WTC11 (cell line): Measurements from ENCODE around the gene TDRD15. TPM values are rescaled to one million over a fixed set of nuclear protein-coding genes. Genes with fewer than 3 reads are reported as not detected.

Source experiments
- ATAC-seq: fragments of 200-7000 bp; cut with Tn5 transposase; 2 replicates; pipeline ENCODE4 v1.10.0; 2021; ENCODE audit warnings: mild to moderate bottlenecking, moderate library complexity
- CTCF ChIA-PET: fragments of 300-600 bp; sonication (Branson Sonifier 250); formaldehyde crosslinking; loops from one replicate; lab custom pipeline; 2021; ENCODE audit warnings: antibody characterized with exemption; lab: Charles Lee
- POLR2A ChIA-PET: fragments of 350-600 bp; sonication (Branson Sonifier 250); formaldehyde crosslinking; loops from one replicate; lab custom pipeline; 2021; ENCODE audit warnings: antibody characterized with exemption; lab: Charles Lee
- DNase-seq: peaks from one replicate; pipeline ENCODE4 v3.0.0; 2021; ENCODE audit warnings: low spot score
- H3K27ac Mint-ChIP-seq: 2 replicates; pipeline ENCODE4 v1.8.0; 2021; ENCODE audit warnings: mixed read lengths
- H3K27me3 Mint-ChIP-seq: 2 replicates; pipeline ENCODE4 v1.8.0; 2021; ENCODE audit warnings: low read depth, mild to moderate bottlenecking, moderate library complexity, mixed read lengths
- H3K36me3 Mint-ChIP-seq: 2 replicates; pipeline ENCODE4 v1.8.0; 2021; ENCODE audit warnings: mixed read lengths
- H3K4me1 Mint-ChIP-seq: 2 replicates; pipeline ENCODE4 v1.8.0; 2022; ENCODE audit warnings: mixed read lengths
- H3K4me3 Mint-ChIP-seq: 2 replicates; pipeline ENCODE4 v1.8.0; 2021; ENCODE audit warnings: mild to moderate bottlenecking, moderate library complexity, mixed read lengths
- H3K9me3 Mint-ChIP-seq: 2 replicates; pipeline ENCODE4 v1.8.0; 2021; ENCODE audit warnings: mixed read lengths
- AR ChIP-seq: fragments of 250-450 bp; sonication (Bioruptor Pico); IDR thresholded peaks from 2 replicates; pipeline ENCODE4 v1.9.0; 2021; ENCODE audit warnings: mild to moderate bottlenecking
- ARID4B ChIP-seq: sonication (generic); formaldehyde crosslinking; IDR thresholded peaks from 2 replicates; pipeline ENCODE4 v1.8.0; 2023; ENCODE audit warnings: missing genetic modification reagents, mild to moderate bottlenecking, borderline replicate concordance
- JAZF1 ChIP-seq: fragments of 250-450 bp; sonication (Bioruptor Pico); IDR thresholded peaks from 2 replicates; pipeline ENCODE4 v1.9.0; 2021; ENCODE audit warnings: moderate library complexity, mild to moderate bottlenecking, inconsistent platforms
- JUN ChIP-seq: sonication (generic); formaldehyde crosslinking; IDR thresholded peaks from 2 replicates; pipeline ENCODE4 v1.8.0; 2023; ENCODE audit warnings: mild to moderate bottlenecking, missing genetic modification reagents
- KAT7 ChIP-seq: sonication (generic); formaldehyde crosslinking; IDR thresholded peaks from 2 replicates; pipeline ENCODE4 v1.8.1; 2023; ENCODE audit warnings: missing genetic modification reagents, mild to moderate bottlenecking, borderline replicate concordance
- PRDM15 ChIP-seq: sonication (generic); formaldehyde crosslinking; IDR thresholded peaks from 2 replicates; pipeline ENCODE4 v1.8.0; 2022; ENCODE audit warnings: missing genetic modification reagents
- SMAD4 ChIP-seq: sonication (generic); formaldehyde crosslinking; IDR thresholded peaks from 2 replicates; pipeline ENCODE4 v1.8.0; 2022; ENCODE audit warnings: mild to moderate bottlenecking, missing genetic modification reagents
- SP1 ChIP-seq: sonication (generic); formaldehyde crosslinking; conservative IDR thresholded peaks from 2 replicates; pipeline ENCODE4 v1.8.1; 2022; ENCODE audit warnings: missing genetic modification reagents
- ZNF121 ChIP-seq: sonication (generic); formaldehyde crosslinking; IDR thresholded peaks from 2 replicates; pipeline ENCODE4 v1.8.0; 2023; ENCODE audit warnings: missing genetic modification reagents
- ZNF232 ChIP-seq: sonication (generic); formaldehyde crosslinking; IDR thresholded peaks from 2 replicates; pipeline ENCODE4 v1.8.0; 2022; ENCODE audit warnings: mild to moderate bottlenecking, missing genetic modification reagents
- ZNF263 ChIP-seq: sonication (generic); formaldehyde crosslinking; IDR thresholded peaks from 2 replicates; pipeline ENCODE4 v1.8.1; 2022; ENCODE audit warnings: low read depth, mild to moderate bottlenecking, moderate library complexity, missing genetic modification reagents
- ZNF396 ChIP-seq: fragments of 250-450 bp; sonication (Bioruptor Pico); IDR thresholded peaks from 2 replicates; pipeline ENCODE4 v1.8.0; 2021; ENCODE audit warnings: mild to moderate bottlenecking, moderate library complexity, borderline replicate concordance
- ZNF423 ChIP-seq: fragments of 250-450 bp; sonication (Bioruptor Pico); IDR thresholded peaks from 2 replicates; pipeline ENCODE4 v2.1.2; 2022; ENCODE audit warnings: mild to moderate bottlenecking, moderate library complexity
- ZSCAN18 ChIP-seq: fragments of 250-450 bp; sonication (Bioruptor Pico); IDR thresholded peaks from 2 replicates; pipeline ENCODE4 v2.1.2; 2022; ENCODE audit warnings: mild to moderate bottlenecking, moderate library complexity
- total RNA-seq: library from RNA; stranded (reverse); gene quantifications from 3 replicates; pipeline ENCODE4 v1.2.3, GENCODE V29; 2021
- TF ChIP-seq, protein P1 (sequence below): fragments of 250-450 bp; sonication (Bioruptor Pico); IDR thresholded peaks from 2 replicates; pipeline ENCODE4 v1.9.0; 2021; ENCODE audit warnings: moderate library complexity, mild to moderate bottlenecking, inconsistent platforms, borderline replicate concordance

Gene TDRD15
- total RNA-seq, 1 experiment from 2014 or later = not detected

- TF ChIP-seq ARID4B (CRISPR knock-in tag) = no peak
- TF ChIP-seq SP1 (CRISPR knock-in tag) = no peak
- TF ChIP-seq ZNF423 (CRISPR knock-in tag) = no peak
- no peak for TF ChIP-seq ZNF263 (CRISPR knock-in tag)
- TF ChIP-seq SMAD4 (CRISPR knock-in tag) = no peak
- TF ChIP-seq KAT7 = no peak
- TF ChIP-seq, protein P1, sequence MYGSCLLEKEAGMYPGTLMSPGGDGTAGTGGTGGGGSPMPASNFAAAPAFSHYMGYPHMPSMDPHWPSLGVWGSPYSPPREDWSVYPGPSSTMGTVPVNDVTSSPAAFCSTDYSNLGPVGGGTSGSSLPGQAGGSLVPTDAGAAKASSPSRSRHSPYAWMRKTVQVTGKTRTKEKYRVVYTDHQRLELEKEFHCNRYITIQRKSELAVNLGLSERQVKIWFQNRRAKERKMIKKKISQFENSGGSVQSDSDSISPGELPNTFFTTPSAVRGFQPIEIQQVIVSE (CRISPR knock-in tag) = no peak
- no peak for TF ChIP-seq JUN (CRISPR knock-in tag)
- TF ChIP-seq AR (CRISPR knock-in tag) = no peak
- TF ChIP-seq ZNF121 (CRISPR knock-in tag) = no peak
- TF ChIP-seq, all 79 proteins: peak for 0
Measured at GRCh38 chr2:21095714-21096113, 28.1 kb upstream of the TDRD15 start (continued).

GRCh38 chr2:21096458-21096857 is 27.3 kb upstream of the TDRD15 start:
- DNase-seq = no peak
- Mint-ChIP-seq H3K27me3 (no peaks in the 10 kb centered on the region), H3K4me3 (no peak overlapping the region), H3K27ac (no peak overlapping the region), H3K4me1 (peaks cover 31% of the 10 kb centered on the region), H3K36me3 (no peaks in the 10 kb centered on the region), H3K9me3 (no peaks in the 10 kb centered on the region)
- POLR2A ChIA-PET = no interaction called here
- ATAC-seq = no peak
- no peak for TF ChIP-seq ZSCAN18 (CRISPR knock-in tag)
- no peak for TF ChIP-seq KAT7
- no peak for TF ChIP-seq ZNF396 (CRISPR knock-in tag)
- TF ChIP-seq ZNF232 (CRISPR knock-in tag) = no peak
- TF ChIP-seq PRDM15 = no peak
- TF ChIP-seq JAZF1 = no peak
- CTCF ChIA-PET = no interaction called here
